Activated CD8-positive, alpha-beta memory T cell treated with anti-CD3 and anti-CD28 coated beads for 1 hour (primary cell): ENCODE data around the gene ARHGAP18.

Experiments
- DNase-seq, 2 donors: peaks; one replicate each; pipeline ENCODE4 v3.0.0-alpha.2; 2020; ENCODE audit warnings: low read depth in 1 of 2; ENCODE audit errors: extremely low read depth in 1 of 2

Gene ARHGAP18

GRCh38 chr6:129623008-129623732 lies 86.8 kb downstream of the ARHGAP18 start:
- DNase-seq, result no peak

GRCh38 chr6:129621252-129621651 lies 88.7 kb downstream of the ARHGAP18 start:
- DNase-seq, result no peak

GRCh38 chr6:129620234-129620610 lies 89.8 kb downstream of the ARHGAP18 start:
- no peak for DNase-seq

GRCh38 chr6:129619579-129620233 lies 90.3 kb downstream of the ARHGAP18 start:
- DNase-seq, result no peak

GRCh38 chr6:129617986-129618385 lies 92.0 kb downstream of the ARHGAP18 start:
- no peak for DNase-seq

- DNase-seq, result no peak
Measured at GRCh38 chr6:129615496-129615895, 94.5 kb downstream of the ARHGAP18 start.

GRCh38 chr6:129615020-129615419 lies 95.0 kb downstream of the ARHGAP18 start:
- no peak for DNase-seq

- no peak for DNase-seq
Measured at GRCh38 chr6:129614464-129614863, 95.5 kb downstream of the ARHGAP18 start.

- DNase-seq, result no peak
Measured at GRCh38 chr6:129612440-129612839, 97.5 kb downstream of the ARHGAP18 start.

- DNase-seq, result no peak
Measured at GRCh38 chr6:129609635-129610034, 100.3 kb downstream of the ARHGAP18 start.

GRCh38 chr6:129608886-129609537 lies 101.0 kb downstream of the ARHGAP18 start:
- DNase-seq, result no peak

- DNase-seq, result no peak
Measured at GRCh38 chr6:129607581-129608186, 102.3 kb downstream of the ARHGAP18 start.

- DNase-seq, result no peak
Measured at GRCh38 chr6:129606664-129607063, 103.3 kb downstream of the ARHGAP18 start.

- no peak for DNase-seq
Measured at GRCh38 chr6:129605967-129606366, 104.0 kb downstream of the ARHGAP18 start.

GRCh38 chr6:129605095-129605494 lies 104.9 kb downstream of the ARHGAP18 start:
- no peak for DNase-seq

GRCh38 chr6:129604321-129604720 lies 105.7 kb downstream of the ARHGAP18 start:
- DNase-seq, result no peak

GRCh38 chr6:129603741-129604140 lies 106.2 kb downstream of the ARHGAP18 start:
- DNase-seq, result no peak

- DNase-seq, result no peak
Measured at GRCh38 chr6:129601323-129601722, 108.7 kb downstream of the ARHGAP18 start.

- DNase-seq, result no peak
Measured at GRCh38 chr6:129599467-129599866, 110.5 kb downstream of the ARHGAP18 start.

GRCh38 chr6:129598244-129599187 lies 111.5 kb downstream of the ARHGAP18 start:
- DNase-seq, result no peak
